Colonic mucosa (tissue), 4 donors: ENCODE data around the gene KHNYN. TPM values are rescaled to one million over a fixed set of nuclear protein-coding genes. Genes with fewer than 3 reads are reported as not detected.

Experiments used
- DNase-seq: peaks from one replicate; pipeline ENCODE4 v3.0.0-alpha.2; 2020
- H3K27ac ChIP-seq: fragments of 200-600 bp; one replicate; pipeline ENCODE4 v1.8.0; 2021
- H3K27me3 ChIP-seq: fragments of 200-600 bp; one replicate; pipeline ENCODE4 v1.8.0; 2021
- H3K36me3 ChIP-seq: fragments of 200-600 bp; one replicate; pipeline ENCODE4 v1.8.0; 2021
- H3K4me1 ChIP-seq: fragments of 200-600 bp; one replicate; pipeline ENCODE4 v1.8.0; 2021; ENCODE audit warnings: mild to moderate bottlenecking
- H3K4me3 ChIP-seq: fragments of 200-600 bp; one replicate; pipeline ENCODE4 v1.8.0; 2021
- H3K9ac ChIP-seq, 2 donors: one replicate each; pipeline ENCODE4 v1.7.0; 2013; ENCODE audit warnings: control low read depth in 2 of 2, low read depth in 2 of 2, low read length in 2 of 2
- H3K9me3 ChIP-seq: fragments of 200-600 bp; one replicate; pipeline ENCODE4 v1.8.0; 2021
- intact Hi-C: fragments of 100-400 bp; cut with DNase I; formaldehyde crosslinking; loops from one replicate; pipeline ENCODE4 v1.14.1; 2022
- total RNA-seq, 2 donors: library from RNA; stranded (reverse); fragmentation: NEBNext Ultra II Directional in 1 of 2; extraction: Animal tissue kit (Norgen Biotek cat#: 25700) in 1 of 2; gene quantifications; one replicate each; pipeline ENCODE4 v1.2.1, GENCODE V29; 2021
- TF ChIP-seq, protein P1 (sequence below): fragments of 200-600 bp; IDR thresholded peaks from one replicate; pipeline ENCODE4 v1.8.0; 2022; ENCODE audit warnings: antibody characterized with exemption, mild to moderate bottlenecking
- donor health status: healthy.
- donor health status: DM: no; HTN: no; CAD: no.
- donor health status: DM: no; HTN: no; CAD: no.

KHNYN gene
- total RNA-seq, 2 donors from 2014 or later: 82.6 to 90.4 TPM

DNA sequence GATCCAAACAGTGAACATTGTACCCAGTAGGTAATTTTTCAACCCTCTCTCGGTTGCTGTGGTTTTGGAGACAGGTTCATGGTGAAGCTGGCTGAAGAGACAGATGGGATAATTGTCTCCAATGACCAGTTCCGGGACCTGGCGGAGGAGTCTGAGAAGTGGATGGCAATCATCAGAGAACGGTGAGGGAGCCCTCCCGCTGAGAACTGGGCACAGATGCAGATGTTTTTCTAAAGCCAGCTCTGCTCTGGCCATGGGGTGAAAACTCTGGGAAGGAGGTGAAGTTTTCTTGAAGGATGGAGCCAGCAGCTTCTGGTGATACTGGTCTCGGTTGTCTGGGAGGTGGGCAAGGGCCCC is 6.2 kb downstream of the KHNYN start:
- H3K9ac ChIP-seq: peak overlapping the region in 1 of 2 donors; percentile 52
- peaks cover 29% of the 10 kb centered on the region for H3K4me1 ChIP-seq
- no peaks in the 10 kb centered on the region for H3K9me3 ChIP-seq
- DNase-seq: no peak
- H3K4me3 ChIP-seq: no peak overlapping the region
- peaks cover 29% of the 10 kb centered on the region for H3K36me3 ChIP-seq
- intact Hi-C loops: loop anchor here (10.0 kb wide), 1 partner anchor 191 kb away; the partner anchor contains the start of gene TINF2
- H3K27ac ChIP-seq: no peak overlapping the region
- H3K27me3 ChIP-seq: no peaks in the 10 kb centered on the region
- TF ChIP-seq, protein P1, sequence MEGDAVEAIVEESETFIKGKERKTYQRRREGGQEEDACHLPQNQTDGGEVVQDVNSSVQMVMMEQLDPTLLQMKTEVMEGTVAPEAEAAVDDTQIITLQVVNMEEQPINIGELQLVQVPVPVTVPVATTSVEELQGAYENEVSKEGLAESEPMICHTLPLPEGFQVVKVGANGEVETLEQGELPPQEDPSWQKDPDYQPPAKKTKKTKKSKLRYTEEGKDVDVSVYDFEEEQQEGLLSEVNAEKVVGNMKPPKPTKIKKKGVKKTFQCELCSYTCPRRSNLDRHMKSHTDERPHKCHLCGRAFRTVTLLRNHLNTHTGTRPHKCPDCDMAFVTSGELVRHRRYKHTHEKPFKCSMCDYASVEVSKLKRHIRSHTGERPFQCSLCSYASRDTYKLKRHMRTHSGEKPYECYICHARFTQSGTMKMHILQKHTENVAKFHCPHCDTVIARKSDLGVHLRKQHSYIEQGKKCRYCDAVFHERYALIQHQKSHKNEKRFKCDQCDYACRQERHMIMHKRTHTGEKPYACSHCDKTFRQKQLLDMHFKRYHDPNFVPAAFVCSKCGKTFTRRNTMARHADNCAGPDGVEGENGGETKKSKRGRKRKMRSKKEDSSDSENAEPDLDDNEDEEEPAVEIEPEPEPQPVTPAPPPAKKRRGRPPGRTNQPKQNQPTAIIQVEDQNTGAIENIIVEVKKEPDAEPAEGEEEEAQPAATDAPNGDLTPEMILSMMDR: no peak

- no peaks in the 10 kb centered on the region for H3K9me3 ChIP-seq
- H3K27me3 ChIP-seq: no peaks in the 10 kb centered on the region
- H3K4me3 ChIP-seq: no peak overlapping the region
- peaks cover 24% of the 10 kb centered on the region for H3K4me1 ChIP-seq
- DNase-seq: no peak
- TF ChIP-seq, protein P1: peak; percentile 75
- H3K9ac ChIP-seq: peak overlapping the region in 1 of 2 donors; percentile 52
- intact Hi-C loops: loop anchor here (10.0 kb wide), 1 partner anchor 192 kb away; the partner anchor contains the start of gene TINF2
- H3K36me3 ChIP-seq: peaks cover 29% of the 10 kb centered on the region
- H3K27ac ChIP-seq: no peak overlapping the region
Observed at GRCh38 chr14:24436355-24437019, 6.7 kb downstream of the KHNYN start.

DNA sequence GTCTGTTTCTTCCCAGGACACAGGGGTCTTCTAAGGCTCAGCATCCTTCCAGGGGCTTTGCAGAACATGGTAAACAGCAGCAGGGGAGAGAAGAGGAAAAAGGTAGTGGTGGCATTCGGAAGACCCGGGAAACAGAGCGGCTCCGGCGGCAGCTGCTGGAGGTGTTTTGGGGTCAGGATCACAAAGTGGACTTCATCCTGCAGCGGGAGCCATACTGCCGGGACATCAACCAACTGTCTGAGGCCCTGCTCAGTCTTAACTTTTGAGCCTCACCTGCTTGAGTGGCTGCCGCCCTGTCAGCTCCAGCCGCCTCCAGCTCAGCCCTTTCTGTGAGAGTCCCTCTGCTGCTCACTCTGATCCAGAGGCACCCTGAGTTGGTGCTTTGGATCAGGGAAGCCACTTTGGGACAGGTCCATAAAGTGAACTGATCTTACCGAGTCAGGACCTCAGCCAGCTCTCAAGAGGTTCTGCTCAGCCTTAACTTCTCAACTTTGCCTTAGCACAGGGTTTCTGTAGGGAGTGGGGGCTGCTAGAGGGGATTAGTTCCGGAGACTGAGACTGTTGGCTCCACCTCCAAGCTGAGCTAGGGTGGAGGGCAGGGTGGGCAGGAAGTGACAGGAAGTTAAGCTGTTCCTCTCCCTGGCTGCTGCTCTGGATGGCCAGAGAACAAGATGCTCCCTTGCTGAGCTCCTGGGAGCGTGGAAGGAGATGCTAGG is 7.4 kb downstream of the KHNYN start:
- peak overlapping the region; percentile 10 for H3K27ac ChIP-seq
- H3K27me3 ChIP-seq: no peaks in the 10 kb centered on the region
- DNase-seq: no peak
- H3K9ac ChIP-seq: no peak overlapping the region
- no peak overlapping the region for H3K4me3 ChIP-seq
- peaks cover 24% of the 10 kb centered on the region for H3K4me1 ChIP-seq
- peaks cover 26% of the 10 kb centered on the region for H3K36me3 ChIP-seq
- no peaks in the 10 kb centered on the region for H3K9me3 ChIP-seq
- TF ChIP-seq, protein P1: no peak
- intact Hi-C loops: loop anchor here (10.0 kb wide), 1 partner anchor 192 kb away; the partner anchor contains the start of gene TINF2

DNA sequence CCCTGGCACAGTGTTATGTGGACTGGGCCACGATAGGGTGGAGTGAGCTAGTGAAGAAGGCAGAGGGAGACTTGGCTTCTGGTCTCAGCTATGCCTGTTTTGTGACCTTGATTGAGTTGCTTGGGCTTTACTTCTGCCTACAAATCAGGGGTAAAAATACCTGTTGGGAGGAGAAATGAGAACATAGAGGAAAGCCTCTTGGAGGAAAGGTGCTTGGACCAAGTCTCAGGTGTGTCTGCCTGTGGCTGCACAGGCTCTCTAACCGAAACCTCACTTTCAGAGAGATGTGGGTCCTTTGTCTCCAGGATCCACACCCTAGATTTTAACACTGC is 7.9 kb downstream of the KHNYN start:
- Histone ChIP-seq H3K27ac (peak overlapping the region; percentile 10), H3K4me1 (peaks cover 23% of the 10 kb centered on the region), H3K36me3 (peaks cover 26% of the 10 kb centered on the region), H3K9me3 (no peaks in the 10 kb centered on the region), H3K9ac (no peak overlapping the region), H3K27me3 (no peaks in the 10 kb centered on the region), H3K4me3 (no peak overlapping the region)
- TF ChIP-seq, protein P1: no peak
- intact Hi-C loops: loop anchor here (2.0 to 10.0 kb wide), 2 partner anchors 105 to 193 kb away; partner anchors contain the start of gene TINF2
- no peak for DNase-seq

DNA sequence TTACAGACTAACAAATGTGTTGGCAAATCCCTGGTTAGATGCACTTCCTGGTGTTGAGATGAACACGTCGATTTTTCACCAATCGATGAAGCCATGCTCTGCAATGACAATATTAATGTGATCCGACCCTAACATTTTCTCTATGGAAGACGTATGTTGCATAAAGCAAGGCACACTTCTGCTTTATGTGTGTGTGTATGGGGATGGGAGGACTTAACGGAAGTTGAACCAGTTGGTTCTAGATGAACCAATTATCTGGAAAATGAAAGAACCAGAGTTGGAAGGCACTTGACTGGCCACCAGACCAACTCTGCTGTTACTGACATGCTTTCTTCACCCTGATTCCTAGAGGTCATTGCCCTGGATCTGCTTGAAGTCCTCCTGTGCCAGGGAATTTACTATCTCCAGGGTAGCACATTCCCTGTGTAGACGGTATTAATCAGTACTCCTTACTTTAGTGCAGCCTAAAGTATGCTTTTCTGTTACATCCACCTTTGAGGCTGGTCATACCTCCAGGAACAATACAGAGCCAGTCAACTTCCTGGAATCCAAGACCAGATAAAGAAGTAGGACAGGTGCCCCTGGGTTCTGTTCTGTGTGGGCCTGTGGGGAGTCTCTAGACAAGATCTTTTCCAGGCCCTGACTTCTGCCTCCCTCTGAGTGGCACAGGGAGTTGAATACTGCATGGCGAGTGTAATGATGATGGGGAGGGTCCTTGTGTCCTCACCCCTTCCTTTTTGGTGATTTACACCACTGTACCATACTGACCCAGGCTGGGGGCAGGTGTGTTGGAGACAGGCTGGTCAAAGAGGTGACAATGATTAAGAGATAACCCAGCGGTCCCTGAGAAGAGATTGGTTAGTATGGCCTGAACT is 8.7 kb downstream of the KHNYN start:
- no peak for DNase-seq
- Histone ChIP-seq H3K36me3 (peaks cover 20% of the 10 kb centered on the region), H3K27me3 (no peaks in the 10 kb centered on the region), H3K4me1 (peaks cover 25% of the 10 kb centered on the region), H3K4me3 (no peak overlapping the region), H3K9me3 (no peaks in the 10 kb centered on the region), H3K9ac (no peak overlapping the region), H3K27ac (no peak overlapping the region)
- TF ChIP-seq, protein P1: no peak
- intact Hi-C loops: loop anchor here (2.0 to 10.0 kb wide), 2 partner anchors 106 to 194 kb away; partner anchors contain the start of gene TINF2
